Fibroblast of lung (primary cell): ENCODE data around the gene KCNMA1.

ENCODE experiments used
- CTCF ChIP-seq, 2 donors: IDR thresholded peaks in 1 of 2; conservative IDR thresholded peaks in 1 of 2; 1 replicate in 1 of 2; 2 replicates in 1 of 2; pipeline ENCODE4 v1.5.1; 2011 to 2012; ENCODE audit warnings: low read length in 2 of 2, control low read depth in 1 of 2, inconsistent platforms in 1 of 2, low read depth in 1 of 2, mild to moderate bottlenecking in 1 of 2
- EZH2 ChIP-seq: IDR thresholded peaks from 2 replicates; pipeline ENCODE4 v1.5.1; 2012; ENCODE audit warnings: low read length, control low read depth, mild to moderate bottlenecking; ENCODE audit errors: missing control alignments

DNA sequence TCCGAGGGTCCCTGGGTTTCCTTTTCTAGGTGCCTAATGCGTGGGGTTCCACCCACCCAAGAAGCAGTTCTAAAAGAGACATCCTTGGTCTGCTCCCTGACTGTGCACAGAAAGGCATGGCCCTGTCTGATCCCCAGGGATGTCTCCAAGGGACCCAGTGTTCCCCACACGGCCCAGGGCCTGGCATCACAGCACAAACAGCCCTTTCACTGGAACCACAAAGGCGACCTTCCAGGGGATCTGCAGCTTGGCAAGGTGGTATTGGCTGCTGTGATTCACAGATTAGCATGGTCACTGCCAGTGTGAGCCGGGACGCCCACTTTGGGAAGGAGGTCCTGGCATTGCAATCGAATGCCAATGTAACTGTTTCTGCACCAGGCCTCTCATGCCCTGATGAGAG, 6.4 kb downstream of the KCNMA1 start:
- TF ChIP-seq CTCF (conservative IDR thresholded peaks at IDR 0.05 in 1 of 2, IDR thresholded peaks at IDR 0.05 in 1 of 2; ENCODE audit: low read depth in 1 of 2, low read length in 2 of 2) (no peak), EZH2 (no peak)
